Neutrophil (primary cell): ENCODE data around the gene CHRD.

Source experiments
- H3K27ac ChIP-seq: fragments of 200-600 bp; sonication (generic); 2 replicates; pipeline ENCODE4 v1.5.1; 2016; ENCODE audit warnings: mild to moderate bottlenecking, moderate library complexity
- H3K27me3 ChIP-seq: fragments of 200-600 bp; sonication (generic); 2 replicates; pipeline ENCODE4 v1.6.0; 2016; ENCODE audit warnings: mild to moderate bottlenecking
- H3K36me3 ChIP-seq: fragments of 200-600 bp; sonication (generic); 2 replicates; pipeline ENCODE4 v1.5.1; 2017
- H3K4me1 ChIP-seq, 2 experiments: fragments of 200-600 bp in 1 of 2; sonication (generic) in 1 of 2; 1 replicate in 1 of 2; 2 replicates in 1 of 2; pipeline versions ENCODE4 v1.5.1 to v1.6.1; 2013 to 2016; ENCODE audit warnings: low read depth in 1 of 2, low read length in 1 of 2, mild to moderate bottlenecking in 1 of 2, moderate library complexity in 1 of 2; ENCODE audit not compliant: control insufficient read depth in 1 of 2, insufficient read depth in 1 of 2
- H3K4me3 ChIP-seq, 2 experiments: fragments of 200-600 bp in 1 of 2; sonication (generic) in 1 of 2; 1 replicate in 1 of 2; 2 replicates in 1 of 2; pipeline ENCODE4 v1.5.1; 2013 to 2016; ENCODE audit warnings: low read depth in 1 of 2, low read length in 1 of 2, mild to moderate bottlenecking in 1 of 2, moderate library complexity in 1 of 2
- H3K9me3 ChIP-seq: fragments of 200-600 bp; sonication (generic); 2 replicates; pipeline ENCODE4 v1.5.1; 2016
- CTCF ChIP-seq: fragments of 200-600 bp; sonication (generic); IDR thresholded peaks from 2 replicates; pipeline ENCODE4 v1.5.1; 2016; ENCODE audit warnings: antibody characterized with exemption

The CHRD gene

GRCh38 chr3:184389935-184390528 lies 10.2 kb downstream of the CHRD start:
- no peak overlapping the region for H3K4me3 ChIP-seq
- H3K27ac ChIP-seq, result no peak overlapping the region
- peaks cover 60% of the 10 kb centered on the region for H3K27me3 ChIP-seq
- H3K36me3 ChIP-seq, result no peaks in the 10 kb centered on the region
- no peaks in the 10 kb centered on the region for H3K4me1 ChIP-seq
- no peak for TF ChIP-seq CTCF
- no peaks in the 10 kb centered on the region for H3K9me3 ChIP-seq

GRCh38 chr3:184391266-184391665 lies 11.4 kb downstream of the CHRD start:
- H3K4me1 ChIP-seq, result no peaks in the 10 kb centered on the region
- no peaks in the 10 kb centered on the region for H3K9me3 ChIP-seq
- no peak overlapping the region for H3K4me3 ChIP-seq
- H3K27ac ChIP-seq, result no peak overlapping the region
- H3K36me3 ChIP-seq, result no peaks in the 10 kb centered on the region
- TF ChIP-seq CTCF, result no peak
- H3K27me3 ChIP-seq, result peaks cover 52% of the 10 kb centered on the region

- Histone ChIP-seq H3K9me3 (no peaks in the 10 kb centered on the region), H3K27ac (no peak overlapping the region), H3K36me3 (no peaks in the 10 kb centered on the region), H3K4me3 (no peak overlapping the region), H3K27me3 (peaks cover 46% of the 10 kb centered on the region), H3K4me1 (no peaks in the 10 kb centered on the region)
- TF ChIP-seq CTCF, result no peak
Observed at GRCh38 chr3:184395320-184395660, 15.4 kb downstream of the CHRD start.

- Histone ChIP-seq H3K9me3 (no peaks in the 10 kb centered on the region), H3K27me3 (peaks cover 68% of the 10 kb centered on the region), H3K4me3 (no peak overlapping the region), H3K36me3 (no peaks in the 10 kb centered on the region), H3K4me1 (no peaks in the 10 kb centered on the region), H3K27ac (no peak overlapping the region)
- TF ChIP-seq CTCF, result no peak
Observed at GRCh38 chr3:184399410-184399809, 19.6 kb downstream of the CHRD start.

GRCh38 chr3:184405075-184406030 lies 25.5 kb downstream of the CHRD start:
- Histone ChIP-seq H3K4me3 (no peak overlapping the region), H3K27me3 (peaks cover 47% of the 10 kb centered on the region), H3K9me3 (no peaks in the 10 kb centered on the region), H3K4me1 (no peaks in the 10 kb centered on the region), H3K27ac (no peak overlapping the region), H3K36me3 (no peaks in the 10 kb centered on the region)
- no peak for TF ChIP-seq CTCF
